GM10248 (cell line): ENCODE data around the gene PROM2.

Experiments used
- CTCF ChIA-PET: fragments of 300-600 bp; sonication (Branson Sonifier 250); formaldehyde crosslinking; extraction: SDS; loops from one replicate; lab custom pipeline; 2021; ENCODE audit warnings: antibody characterized with exemption; lab: Yijun Ruan, JAX
- POLR2A ChIA-PET: fragments of 350-650 bp; sonication (Branson Sonifier 250); formaldehyde crosslinking; extraction: SDS; loops from one replicate; lab custom pipeline; 2020; ENCODE audit warnings: antibody characterized with exemption; lab: Yijun Ruan, JAX
- DNase-seq: peaks from one replicate; pipeline ENCODE4 v3.0.0; 2012; ENCODE audit errors: extremely low spot score
- CTCF ChIP-seq: IDR thresholded peaks from 2 replicates; pipeline ENCODE4 v1.5.1; 2012; ENCODE audit warnings: mild to moderate bottlenecking, low read depth; ENCODE audit errors: extremely low read depth, missing control alignments, control extremely low read depth

The PROM2 gene

GRCh38 chr2:95314598-95314963 lies 40.3 kb downstream of the PROM2 start:
- POLR2A ChIA-PET = no interaction called here
- CTCF ChIA-PET = no interaction called here
- DNase-seq = no peak
- no peak for TF ChIP-seq CTCF

- peak; percentile 31 for TF ChIP-seq CTCF
- ChIA-PET POLR2A (no interaction called here), CTCF (interaction anchor here (0.7 kb wide), 1 partner anchor 83 kb away, joined by 3 read pairs; no protein-coding TSS in a partner anchor)
- peak; percentile 45 for DNase-seq
Observed at GRCh38 chr2:95314964-95315611, 40.8 kb downstream of the PROM2 start.

- TF ChIP-seq CTCF = no peak
- ChIA-PET CTCF (interaction anchor here (1.0 kb wide), 1 partner anchor 13 kb away, joined by 3 read pairs; no protein-coding TSS in a partner anchor), POLR2A (no interaction called here)
- no peak for DNase-seq
Observed at GRCh38 chr2:95315801-95316411, 41.7 kb downstream of the PROM2 start.

DNA sequence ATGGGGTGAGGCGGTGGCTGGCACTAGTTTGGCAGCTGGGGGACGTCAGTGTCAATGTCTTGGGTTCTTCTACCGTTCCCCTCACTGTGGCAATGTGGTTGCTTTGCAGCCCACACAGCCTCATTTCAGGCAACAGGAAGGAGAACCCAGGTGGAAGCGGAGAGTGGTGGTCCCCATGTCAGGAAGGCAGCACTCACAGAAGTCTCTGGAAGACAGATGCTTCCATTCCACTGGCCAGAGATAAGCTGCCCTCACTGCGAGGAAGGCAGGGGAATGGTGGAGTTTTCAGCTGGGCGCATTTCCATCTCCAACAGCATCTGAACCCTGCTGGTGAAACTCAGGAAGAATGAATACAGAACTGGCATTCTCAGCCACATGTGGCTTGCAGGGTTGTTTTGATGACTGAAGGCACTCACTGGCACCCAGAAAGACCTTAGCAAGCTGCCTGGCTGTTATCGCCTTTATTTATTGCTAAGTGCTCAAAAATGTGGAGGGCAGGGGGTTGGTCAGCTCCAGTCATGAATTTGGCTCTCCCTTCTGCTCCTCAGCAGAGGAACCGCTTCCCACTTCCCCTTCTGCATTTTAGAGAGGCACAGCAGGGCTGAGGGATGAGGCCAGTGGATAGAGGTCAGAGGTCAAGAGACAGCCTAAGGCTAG lies 42.3 kb downstream of the PROM2 start:
- ChIA-PET CTCF (interaction anchor here (1.0 to 1.2 kb wide), 2 partner anchors 12 to 85 kb away, joined by 3 read pairs; no protein-coding TSS in a partner anchor), POLR2A (no interaction called here)
- DNase-seq = no peak
- no peak for TF ChIP-seq CTCF

- TF ChIP-seq CTCF = no peak
- DNase-seq = no peak
- CTCF ChIA-PET = interaction anchor here (1.2 kb wide), 1 partner anchor 85 kb away, joined by 3 read pairs; no protein-coding TSS in a partner anchor
- POLR2A ChIA-PET = no interaction called here
Observed at GRCh38 chr2:95317123-95317500, 42.9 kb downstream of the PROM2 start.

- TF ChIP-seq CTCF = no peak
- DNase-seq = no peak
- ChIA-PET CTCF (interaction anchor here (1.2 kb wide), 1 partner anchor 86 kb away, joined by 3 read pairs; no protein-coding TSS in a partner anchor), POLR2A (no interaction called here)
Observed at GRCh38 chr2:95317665-95318425, 43.6 kb downstream of the PROM2 start.
